ENCODE results near the gene CCL24. TPM values are rescaled to one million over a fixed set of nuclear protein-coding genes. Genes with fewer than 3 reads are reported as not detected.
A peak's percentile ranks its signal among the peaks of the same experiment; 100 is the strongest.
"Not testable (repeated sequence)": the region's sequence is repeated elsewhere in the genome, so short reads cannot be mapped to it uniquely, and the experiment has no call there.

CCL24 gene
- total and polyA plus RNA-seq, 2 donors (not counting 1 experiment from before 2014, with no cell fraction given), result not detected

DNA sequence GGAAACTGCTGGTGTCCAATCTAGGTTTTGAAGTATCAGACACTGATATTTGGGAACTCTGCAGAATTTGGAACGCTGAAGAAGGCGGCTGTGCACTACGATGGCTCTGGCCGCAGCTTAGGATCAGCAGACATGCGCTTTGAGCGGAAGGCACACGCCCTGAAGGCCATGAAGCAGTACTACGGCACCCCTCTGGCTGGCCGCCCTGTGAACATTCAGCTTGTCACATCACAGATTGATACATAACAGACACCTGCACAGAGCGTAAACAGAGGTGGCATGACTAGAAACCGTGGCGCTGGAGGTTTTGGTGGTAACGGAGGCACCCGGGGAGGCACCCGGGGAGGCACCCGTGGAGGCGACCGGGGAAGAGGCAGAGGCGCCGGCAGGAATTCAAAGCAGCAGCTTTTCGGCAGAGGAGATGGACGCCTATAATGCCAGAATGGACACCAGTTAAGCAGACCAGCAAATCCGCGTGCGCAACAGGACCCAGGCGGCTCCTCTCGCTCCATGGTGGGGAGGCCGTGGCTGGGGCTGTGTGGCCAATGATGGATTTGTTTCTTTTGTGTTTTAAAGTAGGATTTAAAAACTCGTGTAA lies 22.2 kb upstream of the CCL24 start:
- Histone ChIP-seq H3K9me3 (ENCODE audit: control insufficient read depth, insufficient read depth, low read depth, low read length) (no peaks in the 10 kb centered on the region), H3K27ac (ENCODE audit: insufficient read depth, low read length) (no peak overlapping the region)

DNA sequence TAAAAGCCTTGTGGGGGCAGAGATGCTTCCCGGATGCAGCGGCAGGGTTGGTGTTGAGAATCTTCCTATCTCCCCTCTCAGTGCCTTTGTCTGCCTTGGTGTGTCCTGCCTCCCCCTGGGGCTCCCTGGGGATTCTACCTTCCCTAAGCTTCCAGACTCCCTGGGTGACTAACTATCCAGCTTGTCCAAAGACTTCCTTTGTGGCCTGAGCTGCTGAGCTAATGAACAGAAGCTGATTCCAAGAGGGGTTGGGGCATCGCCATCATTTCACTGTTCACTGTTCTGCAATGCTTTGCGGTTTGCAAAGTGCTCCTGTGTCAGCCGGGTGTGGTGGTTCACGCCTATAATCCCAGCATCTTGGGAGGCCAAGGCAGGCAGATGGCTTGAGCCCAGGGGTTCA lies 20.1 kb upstream of the CCL24 start:
- not testable (repeated sequence) for H4K20me1 ChIP-seq (ENCODE audit: control insufficient read depth, extremely low read depth, insufficient read depth, low read length); H3K4me2 ChIP-seq (ENCODE audit: extremely low read depth, insufficient read depth, low read length); H3K9me3 ChIP-seq (ENCODE audit: control insufficient read depth, insufficient read depth, low read depth, low read length); H3K27ac ChIP-seq (ENCODE audit: insufficient read depth, low read length); H3K4me1 ChIP-seq (ENCODE audit: control insufficient read depth, extremely low read depth, insufficient read depth, low read length); H3K36me3 ChIP-seq (ENCODE audit: control insufficient read depth, insufficient read depth, low read length); H3K79me2 ChIP-seq (ENCODE audit: control insufficient read depth, insufficient read depth, low read length); H2AFZ ChIP-seq (ENCODE audit: low read length); H3K4me3 ChIP-seq (replicated peaks in 1 of 4; ENCODE audit: control extremely low read depth in 1 of 4, insufficient read depth in 1 of 4, low read depth in 3 of 4, low read length in 4 of 4); H3K9ac ChIP-seq (ENCODE audit: insufficient read depth, low read length); H3K27me3 ChIP-seq (ENCODE audit: control insufficient read depth, insufficient read depth, low read length)
- peak in 1 of 2 donors; percentile 87 for DNase-seq (ENCODE audit: low read depth in 2 of 2)

More for the DNA sequence above, 22.2 kb upstream of the CCL24 start:
- Histone ChIP-seq H3K4me2 (ENCODE audit: extremely low read depth, insufficient read depth, low read length) (no peak overlapping the region), H4K20me1 (ENCODE audit: control insufficient read depth, extremely low read depth, insufficient read depth, low read length) (no peaks in the 10 kb centered on the region), H3K79me2 (ENCODE audit: control insufficient read depth, insufficient read depth, low read length) (no peaks in the 10 kb centered on the region), H3K9ac (ENCODE audit: insufficient read depth, low read length) (no peak overlapping the region), H3K27me3 (ENCODE audit: control insufficient read depth, insufficient read depth, low read length) (no peaks in the 10 kb centered on the region), H3K4me3 (replicated peaks in 1 of 4; ENCODE audit: control extremely low read depth in 1 of 4, insufficient read depth in 1 of 4, low read depth in 3 of 4, low read length in 4 of 4) (no peak overlapping the region), H2AFZ (ENCODE audit: low read length) (no peak overlapping the region), H3K4me1 (ENCODE audit: control insufficient read depth, extremely low read depth, insufficient read depth, low read length) (no peaks in the 10 kb centered on the region), H3K36me3 (ENCODE audit: control insufficient read depth, insufficient read depth, low read length) (no peaks in the 10 kb centered on the region)
- DNase-seq (ENCODE audit: low read depth in 2 of 2), result no peak
- no peak for TF ChIP-seq EZH2 (IDR thresholded peaks at IDR 0.05; ENCODE audit: low read length, missing control alignments)
- TF ChIP-seq, protein P1, sequence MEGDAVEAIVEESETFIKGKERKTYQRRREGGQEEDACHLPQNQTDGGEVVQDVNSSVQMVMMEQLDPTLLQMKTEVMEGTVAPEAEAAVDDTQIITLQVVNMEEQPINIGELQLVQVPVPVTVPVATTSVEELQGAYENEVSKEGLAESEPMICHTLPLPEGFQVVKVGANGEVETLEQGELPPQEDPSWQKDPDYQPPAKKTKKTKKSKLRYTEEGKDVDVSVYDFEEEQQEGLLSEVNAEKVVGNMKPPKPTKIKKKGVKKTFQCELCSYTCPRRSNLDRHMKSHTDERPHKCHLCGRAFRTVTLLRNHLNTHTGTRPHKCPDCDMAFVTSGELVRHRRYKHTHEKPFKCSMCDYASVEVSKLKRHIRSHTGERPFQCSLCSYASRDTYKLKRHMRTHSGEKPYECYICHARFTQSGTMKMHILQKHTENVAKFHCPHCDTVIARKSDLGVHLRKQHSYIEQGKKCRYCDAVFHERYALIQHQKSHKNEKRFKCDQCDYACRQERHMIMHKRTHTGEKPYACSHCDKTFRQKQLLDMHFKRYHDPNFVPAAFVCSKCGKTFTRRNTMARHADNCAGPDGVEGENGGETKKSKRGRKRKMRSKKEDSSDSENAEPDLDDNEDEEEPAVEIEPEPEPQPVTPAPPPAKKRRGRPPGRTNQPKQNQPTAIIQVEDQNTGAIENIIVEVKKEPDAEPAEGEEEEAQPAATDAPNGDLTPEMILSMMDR (conservative IDR thresholded peaks at IDR 0.05 in 1 of 2, IDR thresholded peaks at IDR 0.05 in 1 of 2; ENCODE audit: low read depth in 1 of 2, low read length in 2 of 2), result no peak

DNA sequence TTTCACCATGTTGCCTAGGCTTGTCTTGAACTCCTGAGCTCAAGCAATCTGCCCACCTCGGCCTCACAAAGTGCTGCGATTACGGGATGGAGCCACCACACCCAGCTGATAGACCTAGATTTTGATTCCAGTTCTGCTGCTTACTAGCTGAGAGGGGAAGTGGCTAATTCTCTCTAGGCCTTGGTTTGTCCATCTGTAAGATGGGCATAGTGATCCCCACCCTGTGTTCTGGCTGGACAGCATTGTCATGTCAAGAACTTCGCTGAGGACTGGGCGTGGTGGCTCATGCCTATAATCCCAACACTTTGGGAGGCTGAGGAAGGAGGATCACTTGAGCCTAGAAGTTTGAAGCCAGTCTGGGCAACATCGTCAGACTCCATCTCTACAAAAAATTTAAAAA lies 17.4 kb upstream of the CCL24 start:
- H4K20me1 ChIP-seq (ENCODE audit: control insufficient read depth, extremely low read depth, insufficient read depth, low read length), result no peaks in the 10 kb centered on the region
- H3K27me3 ChIP-seq (ENCODE audit: control insufficient read depth, insufficient read depth, low read length), result no peaks in the 10 kb centered on the region
- no peak overlapping the region for H3K4me3 ChIP-seq (replicated peaks in 1 of 4; ENCODE audit: control extremely low read depth in 1 of 4, insufficient read depth in 1 of 4, low read depth in 3 of 4, low read length in 4 of 4)
- H3K4me2 ChIP-seq (ENCODE audit: extremely low read depth, insufficient read depth, low read length), result no peak overlapping the region
- TF ChIP-seq EZH2 (IDR thresholded peaks at IDR 0.05; ENCODE audit: low read length, missing control alignments), result no peak
- TF ChIP-seq, protein P1 (conservative IDR thresholded peaks at IDR 0.05 in 1 of 2, IDR thresholded peaks at IDR 0.05 in 1 of 2; ENCODE audit: low read depth in 1 of 2, low read length in 2 of 2), result no peak
- no peak overlapping the region for H3K27ac ChIP-seq (ENCODE audit: insufficient read depth, low read length)
- no peak overlapping the region for H3K9ac ChIP-seq (ENCODE audit: insufficient read depth, low read length)
- no peak overlapping the region for H2AFZ ChIP-seq (ENCODE audit: low read length)
- H3K36me3 ChIP-seq (ENCODE audit: control insufficient read depth, insufficient read depth, low read length), result no peaks in the 10 kb centered on the region
- H3K9me3 ChIP-seq (ENCODE audit: control insufficient read depth, insufficient read depth, low read depth, low read length), result no peaks in the 10 kb centered on the region
- no peaks in the 10 kb centered on the region for H3K79me2 ChIP-seq (ENCODE audit: control insufficient read depth, insufficient read depth, low read length)
- DNase-seq (ENCODE audit: low read depth in 2 of 2), result no peak
- H3K4me1 ChIP-seq (ENCODE audit: control insufficient read depth, extremely low read depth, insufficient read depth, low read length), result no peaks in the 10 kb centered on the region

DNA sequence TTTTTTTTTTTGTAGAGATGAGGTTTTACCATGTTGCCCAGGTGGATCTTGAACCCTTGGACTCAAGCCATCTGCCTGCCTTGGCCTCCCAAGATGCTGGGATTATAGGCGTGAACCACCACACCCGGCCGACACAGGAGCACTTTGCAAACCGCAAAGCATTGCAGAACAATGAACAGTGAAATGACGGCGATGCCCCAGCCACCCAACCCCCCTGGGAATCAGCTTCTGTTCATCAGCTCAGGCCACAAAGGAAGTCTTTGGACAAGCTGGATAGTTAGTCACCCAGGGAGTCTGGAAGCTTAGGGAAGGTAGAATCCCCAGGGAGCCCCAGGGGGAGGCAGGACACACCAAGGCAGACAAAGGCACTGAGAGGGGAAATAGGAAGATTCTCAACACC lies 16.1 kb upstream of the CCL24 start:
- not testable (repeated sequence) for H3K27me3 ChIP-seq (ENCODE audit: control insufficient read depth, insufficient read depth, low read length); H3K4me3 ChIP-seq (replicated peaks in 1 of 4; ENCODE audit: control extremely low read depth in 1 of 4, insufficient read depth in 1 of 4, low read depth in 3 of 4, low read length in 4 of 4); H3K79me2 ChIP-seq (ENCODE audit: control insufficient read depth, insufficient read depth, low read length); H3K9me3 ChIP-seq (ENCODE audit: control insufficient read depth, insufficient read depth, low read depth, low read length); H2AFZ ChIP-seq (ENCODE audit: low read length); H3K9ac ChIP-seq (ENCODE audit: insufficient read depth, low read length); H4K20me1 ChIP-seq (ENCODE audit: control insufficient read depth, extremely low read depth, insufficient read depth, low read length); H3K4me2 ChIP-seq (ENCODE audit: extremely low read depth, insufficient read depth, low read length); H3K36me3 ChIP-seq (ENCODE audit: control insufficient read depth, insufficient read depth, low read length); H3K4me1 ChIP-seq (ENCODE audit: control insufficient read depth, extremely low read depth, insufficient read depth, low read length); H3K27ac ChIP-seq (ENCODE audit: insufficient read depth, low read length)
- peak in 1 of 2 donors; percentile 95 for DNase-seq (ENCODE audit: low read depth in 2 of 2)
